Right lobe of liver (tissue), 6 donors: ENCODE data around the gene FBXL13. TPM values are rescaled to one million over a fixed set of nuclear protein-coding genes. Genes with fewer than 3 reads are reported as not detected.
"Not testable (repeated sequence)": the region's sequence is repeated elsewhere in the genome, so short reads cannot be mapped to it uniquely, and the experiment has no call there.

Experiments
- ATAC-seq, 4 donors: fragments of 200-7000 bp; cut with Tn5 transposase; one replicate each; pipeline ENCODE4 v1.9.1; 2020; ENCODE audit warnings: mild to moderate bottlenecking in 4 of 4, moderate library complexity in 4 of 4
- DNase-seq, 3 donors: peaks; one replicate each; pipeline ENCODE4 v3.0.0-alpha.2; 2020
- H3K27ac ChIP-seq, 3 donors: fragments of 200-600 bp; one replicate each; pipeline ENCODE4 v1.8.0; 2022
- H3K27me3 ChIP-seq, 2 donors: fragments of 200-600 bp; one replicate each; pipeline ENCODE4 v1.8.0; 2022
- H3K36me3 ChIP-seq, 4 donors: fragments of 200-600 bp; sonication (generic) in 1 of 4; one replicate each; pipeline versions ENCODE4 v1.5.1 to v1.8.0; 2017 to 2022; ENCODE audit warnings: control low read depth in 1 of 4
- H3K4me1 ChIP-seq, 4 donors: fragments of 200-600 bp; sonication (generic) in 1 of 4; one replicate each; pipeline versions ENCODE4 v1.5.1 to v1.8.0; 2017 to 2022; ENCODE audit warnings: control low read depth in 1 of 4
- H3K4me3 ChIP-seq, 3 donors: fragments of 200-600 bp; one replicate each; pipeline ENCODE4 v1.8.0; 2022
- H3K9me3 ChIP-seq, 4 donors: fragments of 200-600 bp; sonication (generic) in 1 of 4; one replicate each; pipeline versions ENCODE4 v1.5.1 to v1.8.0; 2017 to 2022; ENCODE audit warnings: control low read depth in 1 of 4
- CTCF ChIP-seq, 4 donors: fragments of 200-600 bp in 3 of 4; fragments of 450-650 bp in 1 of 4; IDR thresholded peaks; one replicate each; pipeline versions ENCODE4 v1.5.1 to v1.8.0; 2016 to 2022; ENCODE audit warnings: antibody characterized with exemption in 4 of 4, mild to moderate bottlenecking in 2 of 4
- POLR2A ChIP-seq: fragments of 450-650 bp; IDR thresholded peaks from one replicate; pipeline ENCODE4 v1.6.1; 2017; ENCODE audit warnings: antibody characterized with exemption, mild to moderate bottlenecking
- WGBS: methylation state at CpG from one replicate; pipeline ENCODE4 v1.1.6; 2018; ENCODE audit warnings: low coverage, low lambda C conversion rate; ENCODE audit not compliant: insufficient coverage; ENCODE audit errors: missing lambda C conversion rate; 5-methylcytosine and 5-hydroxymethylcytosine counted together
- intact Hi-C, 2 donors: fragments of 100-400 bp; cut with DNase I; formaldehyde crosslinking; loops; one replicate each; pipeline versions ENCODE4 v1.11.2 to v1.14.1; 2022
- total RNA-seq, 6 experiments: library from RNA; depleted of rRNA in 2 of 6; stranded (reverse); fragments of >200 nt in 2 of 6; fragmentation: NEBNext Ultra II Directional in 3 of 6; extraction: Animal tissue kit (Norgen Biotek cat#: 25700) in 3 of 6; gene quantifications; one replicate each; pipeline versions ENCODE4 v1.1.0 to v1.2.4, GENCODE V29; 2016 to 2023
- donor health status: DM: no; HTN: yes; CAD: no.
- donor health status: DM: no; HTN: no; CAD: no.
- donor health status: DM: no; HTN: no; CAD: no.
- donor health status: DM: no; HTN: yes; CAD: no.
- donor health status: DM: no; HTN: yes; CAD: no.

The FBXL13 gene
- total RNA-seq, 6 experiments from 2014 or later: 0.12 to 0.31 (median 0.20) TPM; not detected in 2

- 67% methylated on average over 3 of the region's 3 CpGs for WGBS
- Histone ChIP-seq H3K27me3 (no peaks in the 10 kb centered on the region), H3K9me3 (no peaks in the 10 kb centered on the region), H3K4me3 (no peak overlapping the region), H3K27ac (no peak overlapping the region), H3K4me1 (peaks cover 0 to 4% (median 0%) of the 10 kb centered on the region in 4 donors), H3K36me3 (peaks cover 0 to 25% (median 6%) of the 10 kb centered on the region in 4 donors)
- intact Hi-C loops: no loop called here
- DNase-seq (no peak), ATAC-seq (no peak)
- TF ChIP-seq POLR2A (no peak), CTCF (IDR thresholded peaks at IDR 0.05) (no peak)
These were observed 25.8 kb upstream of the FBXL13 start for GRCh38 chr7:103100348-103100747.

DNA sequence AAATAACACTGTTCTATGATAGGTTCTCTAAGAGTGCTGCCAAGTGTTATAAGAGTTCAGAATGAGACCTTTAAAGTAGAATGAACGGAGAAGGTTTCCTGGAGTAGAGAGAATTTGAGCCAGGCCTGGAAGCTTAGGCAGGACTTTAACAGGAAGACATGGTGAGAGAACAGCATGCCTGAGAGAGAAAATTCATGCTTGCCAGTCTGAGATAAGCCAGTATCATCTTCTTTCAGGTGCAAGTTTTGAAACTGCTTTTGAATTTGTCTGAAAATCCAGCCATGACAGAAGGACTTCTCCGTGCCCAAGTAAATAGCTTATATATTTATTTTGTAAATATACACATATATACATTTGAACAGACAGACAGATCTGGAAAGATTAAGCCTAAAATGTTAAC, 22.4 kb upstream of the FBXL13 start:
- ATAC-seq (no peak), DNase-seq (no peak)
- intact Hi-C loops: no loop called here
- WGBS: 88% methylated on average over 2 of the region's 2 CpGs
- no peaks in the 10 kb centered on the region for H3K9me3 ChIP-seq
- peaks cover 0 to 4% (median 0%) of the 10 kb centered on the region in 4 donors for H3K4me1 ChIP-seq
- TF ChIP-seq POLR2A: no peak
- no peak for TF ChIP-seq CTCF (IDR thresholded peaks at IDR 0.05)
- no peak overlapping the region for H3K27ac ChIP-seq
- H3K4me3 ChIP-seq: no peak overlapping the region
- no peaks in the 10 kb centered on the region for H3K27me3 ChIP-seq
- H3K36me3 ChIP-seq: peaks cover 0 to 8% (median 0%) of the 10 kb centered on the region in 4 donors

DNA sequence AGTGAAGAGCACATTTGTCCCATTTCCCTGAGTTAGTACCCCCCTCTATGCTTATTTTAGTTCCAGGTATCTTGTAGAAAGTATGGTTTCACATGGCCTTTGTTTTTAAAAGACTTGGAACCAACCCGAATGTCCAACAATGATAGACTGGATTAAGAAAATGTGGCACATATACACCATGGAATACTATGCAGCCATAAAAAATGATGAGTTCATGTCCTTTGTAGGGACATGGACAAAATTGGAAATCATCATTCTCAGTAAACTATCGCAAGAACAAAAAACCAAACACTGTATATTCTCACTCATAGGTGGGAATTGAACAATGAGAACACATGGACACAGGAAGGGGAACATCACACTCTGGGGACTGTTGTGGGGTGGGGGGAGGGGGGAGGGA, 21.0 kb upstream of the FBXL13 start:
- ATAC-seq, DNase-seq, H3K4me1 ChIP-seq, intact Hi-C loops, H3K9me3 ChIP-seq, H3K27ac ChIP-seq, H3K36me3 ChIP-seq, H3K4me3 ChIP-seq, H3K27me3 ChIP-seq: not testable (repeated sequence)
- WGBS: 100% methylated on average over 1 of the region's 2 CpGs

DNA sequence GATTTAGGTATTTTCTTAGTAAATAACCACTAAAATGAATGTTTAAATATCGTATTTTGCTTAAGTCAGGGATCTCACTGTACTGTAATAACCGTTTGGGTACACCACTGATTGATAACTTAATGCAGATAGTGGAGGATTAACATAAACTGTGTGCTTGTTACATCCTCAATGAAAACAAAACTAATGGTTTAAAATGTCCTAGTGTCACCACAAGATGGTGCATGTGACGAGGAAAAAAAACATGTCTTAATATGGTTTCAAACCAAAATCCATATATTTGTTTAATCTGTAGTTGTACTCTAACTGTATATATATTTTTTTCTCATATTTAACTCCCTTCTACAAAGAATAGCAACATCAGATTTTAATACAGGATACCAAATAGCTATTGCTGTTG, 19.5 kb upstream of the FBXL13 start:
- Histone ChIP-seq H3K27me3 (no peaks in the 10 kb centered on the region), H3K4me1 (no peaks in the 10 kb centered on the region), H3K4me3 (no peak overlapping the region), H3K9me3 (no peaks in the 10 kb centered on the region), H3K27ac (no peak overlapping the region), H3K36me3 (peaks cover 0 to 10% (median 2%) of the 10 kb centered on the region in 4 donors)
- DNase-seq (no peak), ATAC-seq (peak in 1 of 4 donors; percentile 38)
- peak; percentile 7 to 32 (median 16) for TF ChIP-seq CTCF (IDR thresholded peaks at IDR 0.05)
- TF ChIP-seq POLR2A: no peak
- 40% methylated on average over 3 of the region's 3 CpGs for WGBS
- intact Hi-C loops: no loop called here

DNA sequence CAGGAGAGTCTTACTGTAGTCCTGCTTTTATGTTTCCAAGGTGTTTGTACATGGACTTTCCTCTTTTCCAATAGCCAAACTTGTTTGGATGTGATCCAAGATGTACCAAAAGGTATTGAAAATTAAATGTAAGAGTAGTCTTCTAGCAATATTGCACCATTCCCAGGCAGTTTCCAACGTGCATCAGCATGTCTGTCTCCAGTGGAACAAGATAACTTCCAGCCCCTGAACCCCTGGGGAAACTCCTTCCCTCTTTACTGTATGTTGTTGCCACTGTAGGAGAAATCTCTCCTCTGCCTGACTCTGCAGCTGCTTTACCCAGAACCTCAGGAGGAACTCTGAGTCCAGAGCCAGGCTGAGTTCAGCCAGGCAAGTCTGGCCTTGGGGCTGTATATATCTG, 18.8 kb upstream of the FBXL13 start:
- H3K27ac ChIP-seq: no peak overlapping the region
- H3K4me1 ChIP-seq: no peaks in the 10 kb centered on the region
- peaks cover 0 to 17% (median 2%) of the 10 kb centered on the region in 4 donors for H3K36me3 ChIP-seq
- intact Hi-C loops: no loop called here
- no peaks in the 10 kb centered on the region for H3K9me3 ChIP-seq
- 0% methylated on average over 1 of the region's 1 CpG for WGBS
- TF ChIP-seq POLR2A: no peak
- no peak for TF ChIP-seq CTCF (IDR thresholded peaks at IDR 0.05)
- no peaks in the 10 kb centered on the region for H3K27me3 ChIP-seq
- DNase-seq (no peak), ATAC-seq (no peak)
- no peak overlapping the region for H3K4me3 ChIP-seq

GRCh38 chr7:103092321-103092720, 17.7 kb upstream of the FBXL13 start:
- WGBS: 78% methylated on average over 2 of the region's 4 CpGs
- H3K4me1 ChIP-seq, DNase-seq, H3K4me3 ChIP-seq, H3K9me3 ChIP-seq, ATAC-seq, H3K27ac ChIP-seq, intact Hi-C loops, H3K27me3 ChIP-seq: not testable (repeated sequence)
- H3K36me3 ChIP-seq: peaks cover 0 to 13% (median 2%) of the 10 kb centered on the region in 4 donors
